AG04450 (cell line): ENCODE measurements around the gene TRPT1. TPM values are rescaled to one million over a fixed set of nuclear protein-coding genes. Genes with fewer than 3 reads are reported as not detected.

Experiments used
- CTCF ChIA-PET: fragments of 300-600, 350-600 bp; formaldehyde crosslinking; extraction: SDS; loops from one replicate; lab custom pipeline; 2022; ENCODE audit warnings: antibody characterized with exemption, inconsistent platforms; lab: Charles Lee
- POLR2A ChIA-PET: fragments of 350-600 bp; formaldehyde crosslinking; extraction: SDS; loops from one replicate; lab custom pipeline; 2021; ENCODE audit warnings: antibody characterized with exemption, inconsistent platforms; lab: Yijun Ruan, JAX
- DNase-seq: peaks from one replicate; pipeline ENCODE4 v3.0.0-alpha.2; 2011; ENCODE audit warnings: low read depth, low spot score
- H3K27ac ChIP-seq: one replicate; pipeline ENCODE4 v1.5.1; 2012; ENCODE audit warnings: low read depth, low read length, control low read depth
- H3K27me3 ChIP-seq: one replicate; pipeline ENCODE4 v1.6.0; 2012; ENCODE audit warnings: low read length; ENCODE audit not compliant: control insufficient read depth, insufficient read depth
- H3K4me3 ChIP-seq: 2 replicates; pipeline ENCODE4 v1.5.1; 2011; ENCODE audit warnings: mild to moderate bottlenecking, low read depth, low read length, control low read depth
- H3K9me3 ChIP-seq: 2 replicates; pipeline ENCODE4 v1.5.1; 2012; ENCODE audit warnings: low read length; ENCODE audit not compliant: control insufficient read depth, insufficient read depth
- polyA plus RNA-seq: library from polyadenylated mRNA; depleted of rRNA; stranded (reverse); fragments of >200 nt; gene quantifications from 2 replicates; pipeline ENCODE4 v1.2.3, GENCODE V29; 2011
- TF ChIP-seq, protein P1 (sequence below): IDR thresholded peaks from 2 replicates; pipeline ENCODE4 v1.5.1; 2011; ENCODE audit warnings: low read depth, low read length, control low read depth, inconsistent platforms

Gene TRPT1
- polyA plus RNA-seq, 1 experiment, result 21.6 TPM

DNA sequence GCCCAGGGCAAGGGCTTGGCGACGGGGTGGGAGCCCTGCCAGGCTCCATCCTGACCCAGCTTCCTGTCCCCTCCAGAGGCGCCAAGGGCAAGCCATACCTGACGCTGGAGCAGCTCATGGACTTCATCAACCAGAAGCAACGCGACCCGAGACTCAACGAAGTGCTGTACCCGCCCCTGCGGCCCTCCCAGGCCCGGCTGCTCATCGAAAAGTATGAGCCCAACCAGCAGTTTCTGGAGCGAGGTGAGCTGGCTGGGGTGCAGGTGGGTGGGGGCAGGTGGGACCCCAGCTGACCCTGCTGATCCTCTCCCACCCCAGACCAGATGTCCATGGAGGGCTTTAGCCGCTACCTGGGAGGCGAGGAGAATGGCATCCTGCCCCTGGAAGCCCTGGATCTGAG, 30.3 kb upstream of the TRPT1 start:
- Histone ChIP-seq H3K4me3 (no peak overlapping the region), H3K9me3 (no peaks in the 10 kb centered on the region), H3K27me3 (no peaks in the 10 kb centered on the region), H3K27ac (no peak overlapping the region)
- no peak for DNase-seq
- ChIA-PET CTCF (no interaction called here), POLR2A (interaction anchor here (1.4 kb wide), 1 partner anchor 11 kb away, joined by 9 read pairs; no protein-coding TSS in a partner anchor)
- TF ChIP-seq, protein P1, sequence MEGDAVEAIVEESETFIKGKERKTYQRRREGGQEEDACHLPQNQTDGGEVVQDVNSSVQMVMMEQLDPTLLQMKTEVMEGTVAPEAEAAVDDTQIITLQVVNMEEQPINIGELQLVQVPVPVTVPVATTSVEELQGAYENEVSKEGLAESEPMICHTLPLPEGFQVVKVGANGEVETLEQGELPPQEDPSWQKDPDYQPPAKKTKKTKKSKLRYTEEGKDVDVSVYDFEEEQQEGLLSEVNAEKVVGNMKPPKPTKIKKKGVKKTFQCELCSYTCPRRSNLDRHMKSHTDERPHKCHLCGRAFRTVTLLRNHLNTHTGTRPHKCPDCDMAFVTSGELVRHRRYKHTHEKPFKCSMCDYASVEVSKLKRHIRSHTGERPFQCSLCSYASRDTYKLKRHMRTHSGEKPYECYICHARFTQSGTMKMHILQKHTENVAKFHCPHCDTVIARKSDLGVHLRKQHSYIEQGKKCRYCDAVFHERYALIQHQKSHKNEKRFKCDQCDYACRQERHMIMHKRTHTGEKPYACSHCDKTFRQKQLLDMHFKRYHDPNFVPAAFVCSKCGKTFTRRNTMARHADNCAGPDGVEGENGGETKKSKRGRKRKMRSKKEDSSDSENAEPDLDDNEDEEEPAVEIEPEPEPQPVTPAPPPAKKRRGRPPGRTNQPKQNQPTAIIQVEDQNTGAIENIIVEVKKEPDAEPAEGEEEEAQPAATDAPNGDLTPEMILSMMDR, result no peak

DNA sequence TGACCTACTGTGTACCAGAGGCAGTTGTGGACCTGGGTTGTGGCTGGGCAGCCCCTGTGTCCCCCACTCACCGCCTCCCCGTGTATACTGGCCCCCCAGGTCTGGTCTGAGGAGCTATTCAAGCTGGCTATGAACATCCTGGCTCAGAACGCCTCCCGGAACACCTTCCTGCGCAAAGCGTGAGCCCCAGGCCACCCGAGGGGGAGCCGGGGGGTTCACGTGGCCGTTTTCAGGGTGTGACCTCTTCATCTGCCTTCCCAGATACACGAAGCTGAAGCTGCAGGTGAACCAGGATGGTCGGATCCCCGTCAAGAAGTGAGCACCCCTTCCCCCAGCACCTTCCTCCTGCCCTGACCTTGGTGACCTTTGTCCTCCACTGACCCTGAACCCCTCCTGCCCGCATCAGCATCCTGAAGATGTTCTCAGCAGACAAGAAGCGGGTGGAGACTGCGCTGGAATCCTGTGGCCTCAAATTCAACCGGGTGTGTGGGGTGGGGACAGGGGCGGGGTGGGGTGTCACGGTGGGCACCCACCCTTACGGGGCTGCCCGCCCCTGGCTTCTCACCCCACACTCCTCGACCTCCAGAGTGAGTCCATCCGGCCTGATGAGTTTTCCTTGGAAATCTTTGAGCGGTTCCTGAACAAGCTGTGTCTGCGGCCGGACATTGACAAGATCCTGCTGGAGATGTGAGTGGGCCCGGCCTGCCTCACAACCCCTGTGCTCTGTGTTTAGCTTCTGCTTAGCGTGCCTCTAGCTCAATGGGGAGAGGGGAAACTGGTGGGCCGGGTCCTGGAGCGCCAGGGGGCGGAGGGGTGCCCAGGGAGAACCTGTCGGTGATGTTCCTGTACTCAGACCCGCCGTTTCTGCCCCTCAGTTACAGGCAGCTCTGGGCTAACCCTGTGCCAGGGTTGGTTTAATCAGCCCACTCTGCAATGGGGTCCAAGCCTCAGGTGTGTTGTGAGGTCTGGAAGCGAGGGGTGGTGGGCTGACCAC, 29.4 kb upstream of the TRPT1 start:
- H3K27me3 ChIP-seq, result no peaks in the 10 kb centered on the region
- no peaks in the 10 kb centered on the region for H3K9me3 ChIP-seq
- DNase-seq, result no peak
- POLR2A ChIA-PET, result interaction anchor here (1.4 kb wide), 1 partner anchor 10 kb away, joined by 9 read pairs; no protein-coding TSS in a partner anchor
- CTCF ChIA-PET, result no interaction called here
- no peak overlapping the region for H3K4me3 ChIP-seq
- H3K27ac ChIP-seq, result no peak overlapping the region
- TF ChIP-seq, protein P1, result no peak

DNA sequence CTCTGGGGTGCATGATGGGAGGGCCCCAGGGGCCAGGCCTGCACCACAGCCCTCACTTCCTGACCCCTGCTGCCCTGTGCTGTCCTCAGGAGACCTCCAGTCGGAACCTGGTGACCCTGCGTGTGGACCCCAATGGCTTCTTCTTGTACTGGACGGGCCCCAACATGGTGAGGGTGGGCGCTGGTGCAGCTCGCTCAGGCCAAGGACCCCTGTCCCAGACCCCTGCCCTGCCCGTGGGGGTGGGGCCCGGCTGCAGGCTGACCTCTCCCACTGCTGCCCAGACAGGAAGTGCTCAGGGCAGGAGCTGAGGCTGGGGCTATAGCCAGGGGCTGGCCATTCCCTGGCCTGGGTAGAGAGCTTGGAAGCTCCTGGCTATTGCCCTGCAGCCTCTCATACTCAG, 28.3 kb upstream of the TRPT1 start:
- TF ChIP-seq, protein P1, result no peak
- POLR2A ChIA-PET, result no interaction called here

DNA sequence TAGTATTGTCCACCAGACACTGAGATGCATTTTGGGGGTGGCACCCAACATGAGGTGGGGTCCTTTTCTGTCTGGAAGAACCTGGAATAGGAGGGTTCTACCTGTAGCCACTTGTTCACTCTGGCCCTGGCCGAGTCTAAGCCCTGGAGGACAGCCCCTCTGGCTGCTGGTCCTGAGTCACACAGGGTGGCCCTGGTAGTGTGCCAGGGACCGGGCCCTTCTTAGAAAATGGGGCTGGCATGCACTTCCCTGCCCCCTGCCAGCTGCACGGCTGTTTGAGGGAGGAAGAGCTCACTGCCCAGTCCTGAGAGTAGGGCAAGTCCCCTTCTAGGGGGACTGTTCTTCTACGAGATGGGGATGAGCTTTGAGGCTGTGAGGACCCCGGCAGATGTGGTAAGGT, 27.5 kb upstream of the TRPT1 start:
- CTCF ChIA-PET, result interaction anchor here (1.0 to 1.3 kb wide), 2 partner anchors 49 to 51 kb away, joined by 3 to 4 read pairs; no protein-coding TSS in a partner anchor

More for the DNA sequence above, 28.3 kb upstream of the TRPT1 start:
- Histone ChIP-seq H3K4me3 (no peak overlapping the region), H3K27ac (no peak overlapping the region), H3K27me3 (no peaks in the 10 kb centered on the region), H3K9me3 (no peaks in the 10 kb centered on the region)
- CTCF ChIA-PET, result interaction anchor here (1.0 to 1.3 kb wide), 2 partner anchors 50 kb away, joined by 3 to 4 read pairs; no protein-coding TSS in a partner anchor
- no peak for DNase-seq

More for the DNA sequence above, 27.5 kb upstream of the TRPT1 start:
- POLR2A ChIA-PET, result no interaction called here
- TF ChIP-seq, protein P1, result no peak
- Histone ChIP-seq H3K27me3 (no peaks in the 10 kb centered on the region), H3K4me3 (no peak overlapping the region), H3K27ac (no peak overlapping the region), H3K9me3 (no peaks in the 10 kb centered on the region)
- no peak for DNase-seq
